ENCODE measurements around the gene SAP25.

SAP25 gene

GRCh38 chr7:100570954-100571828 is 2.5 kb downstream of the SAP25 start:
- TF ChIP-seq CTCF (IDR thresholded peaks at IDR 0.05), result no peak

GRCh38 chr7:100568896-100569844 is 4.5 kb downstream of the SAP25 start:
- no peak; the same call in 1 of the 2 replicates for TF ChIP-seq CTCF (IDR thresholded peaks at IDR 0.05)

GRCh38 chr7:100568176-100568895 is 5.4 kb downstream of the SAP25 start:
- no peak for TF ChIP-seq CTCF (IDR thresholded peaks at IDR 0.05)

- no peak for TF ChIP-seq CTCF (IDR thresholded peaks at IDR 0.05)
Observed at GRCh38 chr7:100567751-100568175, 5.9 kb downstream of the SAP25 start.

- TF ChIP-seq CTCF (IDR thresholded peaks at IDR 0.05), result no peak
Observed at GRCh38 chr7:100567031-100567730, 6.5 kb downstream of the SAP25 start.

- TF ChIP-seq CTCF (IDR thresholded peaks at IDR 0.05), result no peak
Observed at GRCh38 chr7:100566018-100566531, 7.6 kb downstream of the SAP25 start.

Data from LNCAP (cell line).